ENCODE results near the gene ATP2B3.

DNA sequence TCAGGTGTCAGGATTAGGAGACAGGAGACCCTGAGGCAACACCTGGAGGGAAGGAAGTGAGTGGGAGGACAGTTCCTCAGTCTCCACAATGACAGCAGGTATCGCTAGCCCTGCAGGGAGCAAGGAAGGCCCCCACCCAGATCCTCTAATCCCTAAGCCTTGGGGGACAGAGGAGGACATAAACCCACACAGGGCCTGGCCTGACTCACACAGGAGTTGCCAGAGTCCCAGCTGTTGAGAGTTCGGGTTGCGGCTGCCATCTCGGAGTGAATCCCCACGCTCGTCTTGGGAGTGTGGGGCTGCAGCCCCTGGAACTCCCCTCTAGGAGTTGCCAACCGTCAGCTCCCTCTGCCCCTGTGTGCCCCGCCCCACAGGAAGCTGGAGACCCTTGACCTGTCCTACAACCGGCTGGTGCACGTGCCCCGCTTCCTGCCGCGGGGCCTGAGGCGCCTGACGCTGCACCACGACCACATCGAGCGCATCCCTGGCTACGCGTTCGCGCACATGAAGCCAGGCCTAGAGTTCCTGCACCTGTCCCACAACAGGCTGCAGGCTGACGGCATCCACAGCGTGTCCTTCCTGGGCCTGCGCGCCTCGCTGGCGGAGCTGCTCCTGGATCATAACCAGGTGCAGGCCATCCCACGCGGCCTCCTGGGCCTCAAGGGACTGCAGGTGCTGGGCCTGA is 31.9 kb upstream of the ATP2B3 start:
- TF ChIP-seq POLR2AphosphoS5 (IDR thresholded peaks at IDR 0.05; ENCODE audit: low read depth, low read length) (no peak), TAF1 (IDR thresholded peaks at IDR 0.05; ENCODE audit: borderline replicate concordance, insufficient read depth, low read length) (no peak)
- TF ChIP-seq, protein P1, sequence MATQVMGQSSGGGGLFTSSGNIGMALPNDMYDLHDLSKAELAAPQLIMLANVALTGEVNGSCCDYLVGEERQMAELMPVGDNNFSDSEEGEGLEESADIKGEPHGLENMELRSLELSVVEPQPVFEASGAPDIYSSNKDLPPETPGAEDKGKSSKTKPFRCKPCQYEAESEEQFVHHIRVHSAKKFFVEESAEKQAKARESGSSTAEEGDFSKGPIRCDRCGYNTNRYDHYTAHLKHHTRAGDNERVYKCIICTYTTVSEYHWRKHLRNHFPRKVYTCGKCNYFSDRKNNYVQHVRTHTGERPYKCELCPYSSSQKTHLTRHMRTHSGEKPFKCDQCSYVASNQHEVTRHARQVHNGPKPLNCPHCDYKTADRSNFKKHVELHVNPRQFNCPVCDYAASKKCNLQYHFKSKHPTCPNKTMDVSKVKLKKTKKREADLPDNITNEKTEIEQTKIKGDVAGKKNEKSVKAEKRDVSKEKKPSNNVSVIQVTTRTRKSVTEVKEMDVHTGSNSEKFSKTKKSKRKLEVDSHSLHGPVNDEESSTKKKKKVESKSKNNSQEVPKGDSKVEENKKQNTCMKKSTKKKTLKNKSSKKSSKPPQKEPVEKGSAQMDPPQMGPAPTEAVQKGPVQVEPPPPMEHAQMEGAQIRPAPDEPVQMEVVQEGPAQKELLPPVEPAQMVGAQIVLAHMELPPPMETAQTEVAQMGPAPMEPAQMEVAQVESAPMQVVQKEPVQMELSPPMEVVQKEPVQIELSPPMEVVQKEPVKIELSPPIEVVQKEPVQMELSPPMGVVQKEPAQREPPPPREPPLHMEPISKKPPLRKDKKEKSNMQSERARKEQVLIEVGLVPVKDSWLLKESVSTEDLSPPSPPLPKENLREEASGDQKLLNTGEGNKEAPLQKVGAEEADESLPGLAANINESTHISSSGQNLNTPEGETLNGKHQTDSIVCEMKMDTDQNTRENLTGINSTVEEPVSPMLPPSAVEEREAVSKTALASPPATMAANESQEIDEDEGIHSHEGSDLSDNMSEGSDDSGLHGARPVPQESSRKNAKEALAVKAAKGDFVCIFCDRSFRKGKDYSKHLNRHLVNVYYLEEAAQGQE (IDR thresholded peaks at IDR 0.05; ENCODE audit: insufficient read depth in 1 of 2, low read depth in 2 of 2, low read length in 2 of 2): no peak

Measured in PFSK-1 (cell line).